A549 (cell line): ENCODE data around the gene GRAP2. TPM values are rescaled to one million over a fixed set of nuclear protein-coding genes. Genes with fewer than 3 reads are reported as not detected.

Experiments used
- ATAC-seq, 2 experiments: fragments of 200-7000 bp in 1 of 2; fragments of >200 bp in 1 of 2; cut with Nextera tagmentation in 1 of 2; cut with Tn5 transposase in 1 of 2; 3 replicates each; pipeline versions ENCODE4 v1.8.0 to v1.9.1; 2018 to 2020; ENCODE audit warnings: mild to moderate bottlenecking in 1 of 2, moderate library complexity in 1 of 2
- CTCF ChIA-PET: fragments of 300-600 bp; sonication (Branson Sonifier 250); formaldehyde crosslinking; extraction: SDS; loops from one replicate; lab custom pipeline; 2021; ENCODE audit warnings: antibody characterized with exemption, inconsistent platforms; lab: Yijun Ruan, JAX
- POLR2A ChIA-PET: fragments of 350-600 bp; formaldehyde crosslinking; extraction: SDS; loops from one replicate; lab custom pipeline; 2021; ENCODE audit warnings: antibody characterized with exemption, inconsistent platforms; lab: Yijun Ruan, JAX
- DNase-seq, 2 experiments: peaks; one replicate each; pipeline versions ENCODE4 v3.0.0 to v3.0.0-alpha.2; 2011 to 2016; ENCODE audit warnings: low read depth in 1 of 2, low spot score in 1 of 2
- FAIRE-seq: peaks from 2 replicates; lab custom pipeline; 2011; peaks lifted over from hg19 to GRCh38; lab: Jason Lieb, UNC
- H3K27ac ChIP-seq, 2 experiments: fragments of >200 bp; sonication (Bioruptor Twin); formaldehyde crosslinking; 3 replicates each; pipeline ENCODE4 v1.5.1; 2016 to 2017
- H3K4me1 ChIP-seq: fragments of >200 bp; sonication (Bioruptor Twin); formaldehyde crosslinking; 3 replicates; pipeline ENCODE4 v1.6.1; 2016
- H3K4me2 ChIP-seq: fragments of >200 bp; sonication (Bioruptor Twin); formaldehyde crosslinking; 3 replicates; pipeline ENCODE4 v1.6.1; 2016
- H3K4me3 ChIP-seq: fragments of >200 bp; sonication (Bioruptor Twin); formaldehyde crosslinking; 3 replicates; pipeline ENCODE4 v1.5.1; 2016
- H3K9me3 ChIP-seq: fragments of >200 bp; sonication (Bioruptor Twin); formaldehyde crosslinking; 3 replicates; pipeline ENCODE4 v1.6.1; 2016
- BCL3 ChIP-seq: fragments of >200 bp; sonication (Bioruptor Twin); formaldehyde crosslinking; IDR thresholded peaks from 3 replicates; pipeline ENCODE4 v1.6.1; 2016
- CBX2 ChIP-seq: fragments of 200-600 bp; sonication (generic); IDR thresholded peaks from 2 replicates; pipeline ENCODE4 v1.6.1; 2016; ENCODE audit warnings: low read depth, mild to moderate bottlenecking, borderline replicate concordance
- CBX8 ChIP-seq: fragments of 200-600 bp; sonication (generic); IDR thresholded peaks from 2 replicates; pipeline ENCODE4 v1.6.1; 2016
- CEBPB ChIP-seq, 2 experiments: fragments of >200 bp in 1 of 2; sonication (Bioruptor Twin) in 1 of 2; formaldehyde crosslinking in 1 of 2; IDR thresholded peaks; 2 replicates each; pipeline ENCODE4 v1.6.1; 2012 to 2016
- CHD2 ChIP-seq: fragments of 150-350 bp; IDR thresholded peaks from 2 replicates; pipeline ENCODE4 v1.6.1; 2014; ENCODE audit warnings: low read length; ENCODE audit not compliant: partially characterized antibody
- CHD4 ChIP-seq: fragments of 200-600 bp; sonication (generic); IDR thresholded peaks from 2 replicates; pipeline ENCODE4 v1.6.1; 2016; ENCODE audit warnings: antibody characterized with exemption, mild to moderate bottlenecking, borderline replicate concordance
- CTCF ChIP-seq: fragments of >200 bp; sonication (Bioruptor Twin); formaldehyde crosslinking; IDR thresholded peaks from 3 replicates; pipeline ENCODE4 v1.5.1; 2016
- ELK1 ChIP-seq: fragments of 150-350 bp; IDR thresholded peaks from 2 replicates; pipeline ENCODE4 v1.6.1; 2014; ENCODE audit warnings: low read depth, mild to moderate bottlenecking, low read length
- ESRRA ChIP-seq: fragments of 150-350 bp; IDR thresholded peaks from 2 replicates; pipeline ENCODE4 v1.6.1; 2014; ENCODE audit warnings: mild to moderate bottlenecking, low read length, borderline replicate concordance
- GATA3 ChIP-seq: IDR thresholded peaks from 2 replicates; pipeline ENCODE4 v1.6.1; 2012; ENCODE audit warnings: borderline replicate concordance
- HEYL ChIP-seq: fragments of 250-450 bp; sonication (Bioruptor Pico); IDR thresholded peaks from 2 replicates; pipeline ENCODE4 v1.8.0; 2021; ENCODE audit warnings: mild to moderate bottlenecking, moderate library complexity
- HOXB5 ChIP-seq: fragments of 250-450 bp; sonication (Bioruptor Pico); IDR thresholded peaks from 2 replicates; pipeline ENCODE4 v1.5.0; 2020; ENCODE audit warnings: mild to moderate bottlenecking, moderate library complexity
- MAZ ChIP-seq: fragments of 150-350 bp; IDR thresholded peaks from 2 replicates; pipeline ENCODE4 v1.6.1; 2014; ENCODE audit warnings: antibody characterized with exemption, low read depth, low read length, borderline replicate concordance
- MYC ChIP-seq: IDR thresholded peaks from 2 replicates; pipeline ENCODE4 v1.6.1; 2012; ENCODE audit warnings: mild to moderate bottlenecking, inconsistent platforms, low read length, improper control_type of control experiment, borderline replicate concordance
- NFE2L2 ChIP-seq: fragments of 150-350 bp; conservative IDR thresholded peaks from 2 replicates; pipeline ENCODE4 v1.6.1; 2014; ENCODE audit warnings: low read length
- REST ChIP-seq: fragments of 200-600 bp; sonication (generic); IDR thresholded peaks from 2 replicates; pipeline ENCODE4 v1.6.1; 2016; ENCODE audit warnings: antibody characterized with exemption, mild to moderate bottlenecking, moderate library complexity
- RNF2 ChIP-seq: fragments of 200-600 bp; sonication (generic); IDR thresholded peaks from 2 replicates; pipeline ENCODE4 v1.6.1; 2016; ENCODE audit warnings: low read depth, mild to moderate bottlenecking, antibody characterized with exemption, moderate library complexity, borderline replicate concordance
- SREBF2 ChIP-seq: fragments of 450-650 bp; IDR thresholded peaks from 2 replicates; pipeline ENCODE4 v1.6.1; 2014; ENCODE audit warnings: mild to moderate bottlenecking, moderate library complexity
- USF2 ChIP-seq: fragments of 450-650 bp; IDR thresholded peaks from 2 replicates; pipeline ENCODE4 v1.6.1; 2014; ENCODE audit warnings: antibody characterized with exemption
- ZFP36 ChIP-seq: fragments of 450-650 bp; IDR thresholded peaks from 2 replicates; pipeline ENCODE4 v1.6.1; 2014; ENCODE audit warnings: borderline replicate concordance; ENCODE audit not compliant: partially characterized antibody
- ZNF302 ChIP-seq: fragments of 250-450 bp; sonication (Bioruptor Pico); IDR thresholded peaks from 2 replicates; pipeline ENCODE4 v1.9.0; 2021; ENCODE audit warnings: inconsistent platforms, mild to moderate bottlenecking, moderate library complexity
- WGBS: methylation state at CpG from one replicate; pipeline ENCODE4 v1.1.6; 2017; ENCODE audit errors: missing lambda C conversion rate; 5-methylcytosine and 5-hydroxymethylcytosine counted together
- polyA plus RNA-seq, 4 experiments: library from polyadenylated mRNA; depleted of rRNA in 3 of 4; stranded (reverse); fragments of >200 nt; fragmentation: RNase III in 1 of 4; extraction: RNeasy Plus Mini Kit Qiagen cat#74134 plus additional on column Dnase treatment in 1 of 4; gene quantifications; 2 replicates in 3 of 4; 3 replicates in 1 of 4; pipeline ENCODE4 v1.2.3, GENCODE V29; 2011 to 2017

GRAP2 gene
- polyA plus RNA-seq, 2 of the 4 experiments (the other 2 are of a cell fraction): not detected

GRCh38 chr22:39941601-39942000 lies 40.7 kb downstream of the GRAP2 start (continued):
- TF ChIP-seq USF2: no peak
- TF ChIP-seq, all 56 proteins: peak for 0

- no peak for ATAC-seq
- CTCF ChIA-PET: interaction anchor here (1.0 to 1.4 kb wide), 4 partner anchors 9 to 408 kb away, joined by 3 to 4 read pairs (median 4); no protein-coding TSS in a partner anchor
- TF ChIP-seq ESRRA: no peak
- TF ChIP-seq MAZ: no peak
- no peak for TF ChIP-seq CHD4
- TF ChIP-seq HOXB5 (CRISPR knock-in tag): no peak
- TF ChIP-seq BCL3: no peak
- no peak for TF ChIP-seq GATA3
- TF ChIP-seq CBX2: no peak
- TF ChIP-seq CEBPB (IDR thresholded peaks at IDR 0.05): no peak
- no peak for TF ChIP-seq ZNF302 (CRISPR knock-in tag)
- TF ChIP-seq SREBF2: no peak
- no peak for TF ChIP-seq MYC
- no peak for TF ChIP-seq ZFP36
- TF ChIP-seq ELK1: no peak
- no peak for TF ChIP-seq REST
- no peak for TF ChIP-seq NFE2L2
- no peak for TF ChIP-seq RNF2
- TF ChIP-seq CBX8: no peak
- TF ChIP-seq CTCF: no peak
- TF ChIP-seq HEYL (CRISPR knock-in tag): no peak
- TF ChIP-seq CHD2: no peak
- H3K9me3 ChIP-seq: no peaks in the 10 kb centered on the region
- POLR2A ChIA-PET: no interaction called here
- 64% methylated on average over 8 of the region's 8 CpGs for WGBS
- no peak for FAIRE-seq
- no peaks in the 10 kb centered on the region for H3K4me1 ChIP-seq
- DNase-seq: no peak
- no peak overlapping the region for H3K27ac ChIP-seq
- no peak overlapping the region for H3K4me2 ChIP-seq
- H3K4me3 ChIP-seq: no peak overlapping the region
Measured at GRCh38 chr22:39942439-39943230, 41.8 kb downstream of the GRAP2 start.
